CD14-positive monocyte (primary cell): ENCODE data around the gene DCAF6. TPM values are rescaled to one million over a fixed set of nuclear protein-coding genes. Genes with fewer than 3 reads are reported as not detected.

ENCODE experiments used
- DNase-seq, 3 donors: peaks; one replicate each; pipeline ENCODE4 v3.0.0-alpha.2; 2011 to 2022
- H2AFZ ChIP-seq: 2 replicates; pipeline ENCODE4 v1.6.0; 2012; ENCODE audit warnings: mild to moderate bottlenecking, low read depth, low read length, inconsistent platforms; ENCODE audit not compliant: insufficient read depth, poor library complexity, severe bottlenecking
- H3K27ac ChIP-seq, 2 donors: 1 replicate in 1 of 2; 2 replicates in 1 of 2; pipeline ENCODE4 v1.5.1; 2012 to 2013; ENCODE audit warnings: low read length in 2 of 2, control low read depth in 1 of 2, inconsistent platforms in 1 of 2, low read depth in 1 of 2, mild to moderate bottlenecking in 1 of 2
- H3K27me3 ChIP-seq, 2 donors: one replicate each; pipeline versions ENCODE4 v1.6.0 to v1.6.1; 2011 to 2013; ENCODE audit warnings: low read length in 2 of 2; ENCODE audit not compliant: control insufficient read depth in 2 of 2, insufficient read depth in 2 of 2
- H3K36me3 ChIP-seq, 2 donors: replicated peaks in 1 of 2; 1 replicate in 1 of 2; 2 replicates in 1 of 2; pipeline versions ENCODE4 v1.5.1 to v1.6.1; 2012 to 2013; ENCODE audit warnings: low read length in 2 of 2, control low read depth in 1 of 2, inconsistent platforms in 1 of 2, mild to moderate bottlenecking in 1 of 2; ENCODE audit not compliant: insufficient read depth in 2 of 2, control insufficient read depth in 1 of 2
- H3K4me1 ChIP-seq, 2 donors: 1 replicate in 1 of 2; 2 replicates in 1 of 2; pipeline versions ENCODE4 v1.5.1 to v1.6.1; 2012 to 2013; ENCODE audit warnings: low read length in 2 of 2, control low read depth in 1 of 2, inconsistent platforms in 1 of 2, mild to moderate bottlenecking in 1 of 2, moderate library complexity in 1 of 2; ENCODE audit not compliant: insufficient read depth in 2 of 2, control insufficient read depth in 1 of 2
- H3K4me2 ChIP-seq: replicated peaks from 2 replicates; pipeline ENCODE3; 2012; ENCODE audit warnings: low read length, moderate library complexity, mild to moderate bottlenecking; ENCODE audit not compliant: poor library complexity, severe bottlenecking; ENCODE audit errors: extremely low read depth
- H3K4me3 ChIP-seq, 3 experiments: fragments of 200-600 bp in 1 of 3; sonication (generic) in 1 of 3; replicated peaks in 1 of 3; 1 replicate in 2 of 3; 2 replicates in 1 of 3; pipeline ENCODE4 v1.5.1; 2011 to 2013; ENCODE audit warnings: low read length in 3 of 3, mild to moderate bottlenecking in 3 of 3, control low read depth in 2 of 3, low read depth in 2 of 3, inconsistent platforms in 1 of 3, moderate library complexity in 1 of 3
- H3K79me2 ChIP-seq: 2 replicates; pipeline ENCODE4 v1.6.0; 2012; ENCODE audit warnings: mild to moderate bottlenecking, control low read depth, inconsistent platforms, low read length, moderate library complexity; ENCODE audit not compliant: insufficient read depth
- H3K9ac ChIP-seq: 2 replicates; pipeline ENCODE4 v1.6.0; 2017; ENCODE audit warnings: low read length, mild to moderate bottlenecking; ENCODE audit not compliant: insufficient read depth, poor library complexity, severe bottlenecking
- H3K9me3 ChIP-seq, 2 donors: replicated peaks in 1 of 2; 1 replicate in 1 of 2; 2 replicates in 1 of 2; pipeline versions ENCODE4 v1.5.1 to v1.6.1; 2012 to 2013; ENCODE audit warnings: low read length in 2 of 2, control low read depth in 1 of 2; ENCODE audit not compliant: control insufficient read depth in 1 of 2, insufficient read depth in 1 of 2
- H4K20me1 ChIP-seq: 2 replicates; pipeline ENCODE4 v1.6.0; 2012; ENCODE audit warnings: mild to moderate bottlenecking, low read length, control low read depth, moderate library complexity; ENCODE audit not compliant: insufficient read depth
- H3K27ac Mint-ChIP-seq, 7 donors: one replicate each; pipeline ENCODE4 v1.8.0; 2020; ENCODE audit warnings: mild to moderate bottlenecking in 7 of 7, mixed read lengths in 7 of 7, moderate library complexity in 6 of 7, inconsistent platforms in 2 of 7
- H3K27me3 Mint-ChIP-seq, 3 donors: one replicate each; pipeline ENCODE4 v1.8.0; 2021 to 2022; ENCODE audit warnings: low read depth in 3 of 3, mild to moderate bottlenecking in 3 of 3, mixed read lengths in 3 of 3, moderate library complexity in 3 of 3, inconsistent platforms in 1 of 3
- H3K36me3 Mint-ChIP-seq, 2 donors: one replicate each; pipeline ENCODE4 v1.8.0; 2020; ENCODE audit warnings: mixed read lengths in 2 of 2, inconsistent platforms in 1 of 2, mild to moderate bottlenecking in 1 of 2
- H3K4me1 Mint-ChIP-seq: one replicate; pipeline ENCODE4 v1.8.0; 2020; ENCODE audit warnings: mild to moderate bottlenecking, mixed read lengths
- H3K4me3 Mint-ChIP-seq, 2 donors: one replicate each; pipeline ENCODE4 v1.8.0; 2020; ENCODE audit warnings: mild to moderate bottlenecking in 2 of 2, mixed read lengths in 2 of 2, moderate library complexity in 1 of 2
- H3K9me3 Mint-ChIP-seq, 7 donors: one replicate each; pipeline ENCODE4 v1.8.0; 2020 to 2022; ENCODE audit warnings: mixed read lengths in 7 of 7, mild to moderate bottlenecking in 6 of 7, moderate library complexity in 6 of 7, inconsistent platforms in 2 of 7
- WGBS: methylation state at CpG from one replicate; pipeline ENCODE4 v1.1.5; 2013; ENCODE audit warnings: missing lambda C conversion rate; ENCODE audit not compliant: insufficient coverage; 5-methylcytosine and 5-hydroxymethylcytosine counted together
- intact Hi-C, 2 donors: fragments of 100-400 bp; cut with micrococcal nuclease; formaldehyde crosslinking; loops; one replicate each; pipeline versions ENCODE4 v1.15.0 to v1.15.1; 2023
- polyA plus RNA-seq, 3 donors: library from polyadenylated mRNA; depleted of rRNA in 1 of 3; unstranded in 2 of 3; stranded (reverse) in 1 of 3; fragments of 300-500 nt in 2 of 3; fragments of >200 nt in 1 of 3; fragmentation: Illumina TruSeq in 2 of 3; gene quantifications; 1 replicate in 2 of 3; 2 replicates in 1 of 3; pipeline ENCODE4 v1.2.3, GENCODE V29; 2012 to 2021
- TF ChIP-seq, protein P1 (sequence below): fragments of 200-600 bp; IDR thresholded peaks from one replicate; pipeline ENCODE4 v1.8.0; 2022; ENCODE audit warnings: antibody characterized with exemption, mild to moderate bottlenecking

DCAF6 gene
- polyA plus RNA-seq, 3 donors, result 11.8 to 16.1 (median 11.9) TPM

DNA sequence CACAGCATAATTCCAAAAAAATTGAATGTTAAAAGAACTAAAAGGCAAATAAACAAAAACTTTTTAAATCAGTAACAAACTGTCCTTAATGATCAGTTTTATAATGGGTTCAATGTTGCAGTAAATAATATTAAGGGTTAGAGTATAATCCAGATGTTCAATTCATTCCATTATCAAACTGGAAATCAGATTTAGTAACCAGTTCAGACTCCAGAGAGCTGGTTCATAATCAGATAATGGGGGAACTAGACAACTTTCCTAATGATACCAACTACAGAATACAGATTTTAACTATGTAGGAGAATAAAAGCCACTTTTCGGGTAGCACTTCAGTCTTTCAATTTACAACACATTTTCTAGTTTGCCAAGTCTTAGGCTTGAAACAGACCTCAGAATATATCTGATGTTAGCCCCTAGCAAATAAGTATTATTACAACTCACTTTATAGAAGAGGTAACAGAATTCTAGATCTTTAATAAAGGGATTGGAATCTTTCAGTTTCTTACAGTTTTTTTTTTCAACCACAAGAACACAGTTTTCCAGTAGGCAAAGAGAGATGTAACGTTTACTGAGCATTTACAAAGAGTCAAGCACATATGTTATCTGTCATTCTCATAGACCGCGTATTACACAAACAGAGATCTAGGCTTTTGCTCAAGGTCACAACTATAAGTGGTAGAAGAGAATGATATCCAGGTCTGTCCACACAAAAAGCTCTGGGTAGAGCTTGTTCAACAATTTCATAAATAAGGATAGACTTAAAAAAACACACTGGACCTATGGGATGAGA, 1.9 kb upstream of the DCAF6 start:
- H3K27ac ChIP-seq, result peak overlapping the region; percentile 90 to 97
- peak overlapping the region; percentile 83 to 97 (median 90) for H3K4me3 ChIP-seq
- Mint-ChIP-seq H3K27ac (peak overlapping the region; percentile 96 to 100 (median 100)), H3K36me3 (peaks cover 0 to 2% of the 10 kb centered on the region in 2 donors), H3K27me3 (peaks cover 0 to 5% (median 3%) of the 10 kb centered on the region in 3 donors), H3K9me3 (no peaks in the 10 kb centered on the region), H3K4me1 (peaks cover 34% of the 10 kb centered on the region), H3K4me3 (peak overlapping the region; percentile 90 to 99)
- H2AFZ ChIP-seq, result peak overlapping the region; percentile 93
- no peaks in the 10 kb centered on the region for H3K36me3 ChIP-seq
- H3K79me2 ChIP-seq, result peaks cover 78% of the 10 kb centered on the region
- no peaks in the 10 kb centered on the region for H4K20me1 ChIP-seq
- TF ChIP-seq, protein P1, sequence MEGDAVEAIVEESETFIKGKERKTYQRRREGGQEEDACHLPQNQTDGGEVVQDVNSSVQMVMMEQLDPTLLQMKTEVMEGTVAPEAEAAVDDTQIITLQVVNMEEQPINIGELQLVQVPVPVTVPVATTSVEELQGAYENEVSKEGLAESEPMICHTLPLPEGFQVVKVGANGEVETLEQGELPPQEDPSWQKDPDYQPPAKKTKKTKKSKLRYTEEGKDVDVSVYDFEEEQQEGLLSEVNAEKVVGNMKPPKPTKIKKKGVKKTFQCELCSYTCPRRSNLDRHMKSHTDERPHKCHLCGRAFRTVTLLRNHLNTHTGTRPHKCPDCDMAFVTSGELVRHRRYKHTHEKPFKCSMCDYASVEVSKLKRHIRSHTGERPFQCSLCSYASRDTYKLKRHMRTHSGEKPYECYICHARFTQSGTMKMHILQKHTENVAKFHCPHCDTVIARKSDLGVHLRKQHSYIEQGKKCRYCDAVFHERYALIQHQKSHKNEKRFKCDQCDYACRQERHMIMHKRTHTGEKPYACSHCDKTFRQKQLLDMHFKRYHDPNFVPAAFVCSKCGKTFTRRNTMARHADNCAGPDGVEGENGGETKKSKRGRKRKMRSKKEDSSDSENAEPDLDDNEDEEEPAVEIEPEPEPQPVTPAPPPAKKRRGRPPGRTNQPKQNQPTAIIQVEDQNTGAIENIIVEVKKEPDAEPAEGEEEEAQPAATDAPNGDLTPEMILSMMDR, result no peak
- intact Hi-C loops, result loop anchor here (5.0 to 10.0 kb wide), 3 partner anchors 212 to 1090 kb away; partner anchors contain the start of genes MPZL1 (in 1 of the 2) and POU2F1 (in 1 of the 2)
- peaks cover 19 to 35% of the 10 kb centered on the region in 2 donors for H3K4me1 ChIP-seq
- no CpG with 5 or more reads among the region's 4 CpGs for WGBS
- H3K9me3 ChIP-seq, result no peaks in the 10 kb centered on the region
- DNase-seq, result peak in 1 of 3 donors; percentile 10
- H3K27me3 ChIP-seq, result no peaks in the 10 kb centered on the region
- peak overlapping the region; percentile 84 for H3K9ac ChIP-seq
- peak overlapping the region; percentile 92 for H3K4me2 ChIP-seq

DNA sequence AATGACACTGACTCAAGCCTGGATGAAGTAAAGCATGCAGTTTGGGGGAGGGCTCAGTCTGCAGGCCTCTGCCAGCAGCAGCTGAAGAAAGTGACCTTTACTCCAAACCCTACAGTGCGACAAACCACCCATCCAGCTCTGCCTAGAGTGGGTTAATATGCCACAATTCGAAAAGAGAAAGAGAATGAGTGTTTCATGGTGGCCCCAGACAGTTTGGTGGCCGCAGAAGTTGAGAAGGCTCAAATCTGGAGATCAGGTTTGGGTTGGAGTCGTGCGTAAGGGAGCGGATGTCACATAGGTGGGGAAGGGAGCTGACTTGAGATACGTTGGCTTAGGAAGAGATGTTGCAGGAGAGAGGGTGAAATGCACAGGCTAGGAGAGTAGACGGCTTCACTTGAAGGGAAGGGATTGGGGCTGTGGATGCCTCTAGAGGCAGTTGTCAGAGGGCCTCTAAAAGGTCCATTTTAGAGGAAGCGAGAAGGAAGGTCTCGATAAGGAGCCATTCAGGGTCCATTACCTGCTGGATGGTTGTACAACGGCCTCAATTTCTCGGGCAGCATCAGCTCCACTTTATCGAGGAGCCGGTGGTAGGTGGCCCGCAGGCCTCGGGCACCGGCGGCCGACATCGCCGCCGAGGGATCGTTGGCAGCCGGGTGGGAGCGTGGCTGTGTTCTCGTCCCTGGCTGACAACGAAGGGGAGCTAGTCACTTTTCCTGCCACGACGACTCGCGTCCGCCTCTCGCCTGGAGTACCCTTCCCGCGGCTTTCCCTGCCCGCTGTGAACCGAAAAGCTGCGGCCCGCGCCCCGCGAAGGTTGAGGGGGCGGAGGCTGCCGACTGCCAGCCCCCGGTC, 1.0 kb upstream of the DCAF6 start:
- H3K4me2 ChIP-seq, result peak overlapping the region; percentile 92
- peak overlapping the region; percentile 90 to 97 for H3K27ac ChIP-seq
- DNase-seq, result peak; percentile 24 to 26 (median 25)
- Mint-ChIP-seq H3K9me3 (no peaks in the 10 kb centered on the region), H3K27me3 (peaks cover 0 to 5% (median 3%) of the 10 kb centered on the region in 3 donors), H3K4me3 (peak overlapping the region; percentile 90 to 99), H3K36me3 (peaks cover 0 to 2% of the 10 kb centered on the region in 2 donors), H3K4me1 (peaks cover 34% of the 10 kb centered on the region), H3K27ac (peak overlapping the region; percentile 96 to 100 (median 100))
- TF ChIP-seq, protein P1, result no peak
- H3K4me1 ChIP-seq, result peaks cover 19 to 35% of the 10 kb centered on the region in 2 donors
- intact Hi-C loops, result loop anchor here (5.0 to 10.0 kb wide), 3 partner anchors 213 to 1091 kb away; partner anchors contain the start of genes MPZL1 (in 1 of the 2) and POU2F1 (in 1 of the 2)
- H4K20me1 ChIP-seq, result no peaks in the 10 kb centered on the region
- peak overlapping the region; percentile 83 to 97 (median 90) for H3K4me3 ChIP-seq
- H3K9ac ChIP-seq, result peak overlapping the region; percentile 84
- under 1% methylated on average over 44 of the region's 45 CpGs for WGBS
- H3K27me3 ChIP-seq, result no peaks in the 10 kb centered on the region
- H3K79me2 ChIP-seq, result peaks cover 80% of the 10 kb centered on the region
- no peaks in the 10 kb centered on the region for H3K9me3 ChIP-seq
- H2AFZ ChIP-seq, result peak overlapping the region; percentile 93
- no peaks in the 10 kb centered on the region for H3K36me3 ChIP-seq
